Activated naive CD4-positive, alpha-beta T cell treated with anti-CD3 and anti-CD28 coated beads, Interleukin-2, amount 50 U/mL, for 72 hours (primary cell): ENCODE measurements around the gene ULK4. TPM values are rescaled to one million over a fixed set of nuclear protein-coding genes. Genes with fewer than 3 reads are reported as not detected.

ENCODE experiments used
- ATAC-seq, 2 donors: fragments of 150-1000 bp; cut with Tn5 transposase; 2 replicates each; pipeline ENCODE4 v1.10.0; 2021; ENCODE audit warnings: mild to moderate bottlenecking in 2 of 2, moderate library complexity in 2 of 2
- DNase-seq, 2 donors: peaks; one replicate each; pipeline ENCODE4 v3.0.0; 2021 to 2022; ENCODE audit warnings: low spot score in 2 of 2
- H3K27ac Mint-ChIP-seq, 2 donors: one replicate each; pipeline ENCODE4 v1.8.0; 2022; ENCODE audit warnings: mild to moderate bottlenecking in 2 of 2, mixed read lengths in 2 of 2
- H3K36me3 Mint-ChIP-seq, 2 donors: one replicate each; pipeline ENCODE4 v1.8.0; 2022; ENCODE audit warnings: mixed read lengths in 2 of 2
- H3K9me3 Mint-ChIP-seq, 2 donors: one replicate each; pipeline ENCODE4 v1.8.0; 2022; ENCODE audit warnings: mixed read lengths in 2 of 2
- total RNA-seq, 2 donors: library from RNA; stranded (reverse); gene quantifications; one replicate each; pipeline ENCODE4 v1.2.3, GENCODE V29; 2022

The ULK4 gene
- total RNA-seq, 2 donors from 2014 or later: 8.1 to 8.9 TPM

DNA sequence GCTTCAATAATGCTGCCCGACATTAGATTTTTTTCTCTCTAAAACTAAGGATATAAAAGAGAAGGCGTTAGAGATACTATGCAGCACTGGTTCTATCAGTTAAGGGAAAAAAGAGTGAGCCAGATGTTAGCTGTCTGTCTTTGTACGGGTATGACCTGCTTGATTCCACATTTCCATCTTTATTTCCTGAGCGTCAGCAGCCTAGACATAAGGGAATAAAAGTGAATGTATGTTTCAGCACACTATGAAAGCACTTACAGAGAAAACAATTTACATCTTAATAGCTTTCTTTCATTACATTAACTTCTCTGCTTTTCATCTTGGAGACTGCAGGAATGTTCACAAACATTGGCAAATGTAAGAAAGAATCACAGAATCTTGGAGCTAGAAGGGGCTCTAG lies 443.3 kb downstream of the ULK4 start:
- Mint-ChIP-seq H3K9me3 (peaks cover 4 to 11% of the 10 kb centered on the region in 2 donors), H3K27ac (no peak overlapping the region), H3K36me3 (peaks cover 8 to 12% of the 10 kb centered on the region in 2 donors)
- DNase-seq (no peak), ATAC-seq (no peak)

DNA sequence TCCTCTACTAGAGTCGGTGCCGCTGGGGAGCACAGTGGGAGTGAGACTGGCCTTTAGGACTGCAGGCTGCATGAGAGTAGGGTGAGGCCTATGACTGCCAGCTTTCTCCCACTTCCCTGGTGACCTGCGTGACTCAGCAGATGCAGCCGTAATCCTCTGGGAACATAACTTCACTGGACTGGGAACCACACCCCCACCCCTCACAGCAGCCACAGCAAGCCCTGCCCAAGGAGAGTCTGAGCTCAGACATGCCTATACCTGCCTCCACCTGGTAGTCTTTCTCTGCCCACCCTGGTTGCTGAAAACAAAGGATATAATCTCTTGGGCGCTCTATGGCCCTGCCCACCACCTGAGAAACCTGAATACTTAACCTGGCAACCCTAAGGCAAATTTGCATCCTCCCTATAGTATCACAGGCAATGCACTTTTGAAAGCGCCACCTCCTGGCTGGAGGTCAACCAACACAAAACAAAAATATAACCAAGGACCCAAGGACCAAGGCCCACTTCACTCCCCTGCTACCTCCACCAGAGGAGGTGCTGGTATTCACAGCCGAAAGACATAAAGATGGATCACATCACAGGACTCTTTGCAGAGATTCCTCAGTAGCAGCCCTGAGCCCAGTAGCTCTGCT lies 453.7 kb downstream of the ULK4 start:
- no peak for DNase-seq
- peaks cover 25 to 39% of the 10 kb centered on the region in 2 donors for H3K9me3 Mint-ChIP-seq
- peaks cover 45 to 52% of the 10 kb centered on the region in 2 donors for H3K36me3 Mint-ChIP-seq
- H3K27ac Mint-ChIP-seq: no peak overlapping the region
- ATAC-seq: no peak

DNA sequence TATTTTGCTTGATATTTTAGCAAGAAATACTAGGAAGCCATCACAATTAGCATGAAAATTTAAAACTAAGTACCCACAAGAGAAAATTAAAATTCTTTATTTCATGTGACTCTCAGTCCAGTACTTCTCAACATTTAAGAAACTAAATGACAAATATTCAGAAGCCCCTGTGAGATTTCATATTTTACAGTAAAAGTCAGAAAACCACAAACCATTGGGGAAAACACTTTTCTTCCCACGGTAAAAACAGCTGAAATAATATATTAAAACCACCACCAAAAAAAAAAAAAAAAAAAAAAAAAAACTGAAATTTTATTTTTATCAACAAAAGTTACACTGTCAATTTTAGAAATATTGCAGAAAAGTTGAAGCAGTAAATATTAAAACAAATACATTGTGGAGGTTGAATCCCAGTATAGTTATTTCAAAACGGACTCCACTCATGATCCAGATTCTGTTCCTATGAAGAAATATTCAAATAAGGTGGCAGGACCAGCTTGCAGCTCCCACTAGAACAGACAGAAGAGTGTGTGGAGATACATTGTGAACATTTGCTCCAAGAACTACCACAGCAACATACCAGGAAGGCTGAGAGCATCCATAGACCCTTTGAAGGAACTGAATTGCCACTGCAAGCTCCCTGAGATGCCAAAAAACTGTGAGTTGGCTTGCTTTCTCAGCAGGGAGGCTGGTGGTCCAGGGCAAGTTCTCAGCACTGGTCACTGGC lies 454.4 kb downstream of the ULK4 start:
- no peak for ATAC-seq
- no peak for DNase-seq
- Mint-ChIP-seq H3K36me3 (peaks cover 40 to 45% of the 10 kb centered on the region in 2 donors), H3K27ac (no peak overlapping the region), H3K9me3 (peaks cover 20 to 32% of the 10 kb centered on the region in 2 donors)

DNA sequence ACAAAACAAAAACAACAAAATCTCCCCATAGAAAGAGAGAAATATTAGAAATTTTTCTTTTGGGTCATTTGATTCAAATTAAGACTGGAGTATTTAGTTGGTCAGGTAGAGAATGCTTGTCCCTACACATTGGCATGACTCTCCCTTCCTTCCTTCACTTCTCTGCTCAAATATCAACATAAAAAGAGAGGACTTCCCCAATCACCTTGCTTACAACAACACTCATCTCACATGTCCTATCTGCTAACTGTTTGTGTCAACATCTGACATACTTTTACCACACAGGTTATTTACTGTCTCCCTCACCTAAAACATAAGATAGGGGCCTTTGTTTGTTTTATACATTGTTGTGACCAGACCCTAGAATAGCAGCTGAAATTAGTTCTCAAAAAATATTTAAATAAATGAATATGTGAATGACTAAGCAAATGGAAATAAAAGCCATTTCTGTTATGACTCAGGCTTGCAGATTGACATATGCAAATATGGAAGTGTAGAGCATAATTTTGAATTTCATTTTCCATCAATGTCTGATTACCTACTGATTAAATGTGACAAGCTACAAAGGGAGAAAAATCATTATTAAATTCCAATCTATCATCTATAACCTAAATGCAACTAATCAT lies 457.8 kb downstream of the ULK4 start:
- no peak for DNase-seq
- peaks cover 5 to 11% of the 10 kb centered on the region in 2 donors for H3K9me3 Mint-ChIP-seq
- peaks cover 11% of the 10 kb centered on the region in 2 donors for H3K36me3 Mint-ChIP-seq
- peak in 1 of 2 donors; percentile 34 for ATAC-seq
- no peak overlapping the region for H3K27ac Mint-ChIP-seq

DNA sequence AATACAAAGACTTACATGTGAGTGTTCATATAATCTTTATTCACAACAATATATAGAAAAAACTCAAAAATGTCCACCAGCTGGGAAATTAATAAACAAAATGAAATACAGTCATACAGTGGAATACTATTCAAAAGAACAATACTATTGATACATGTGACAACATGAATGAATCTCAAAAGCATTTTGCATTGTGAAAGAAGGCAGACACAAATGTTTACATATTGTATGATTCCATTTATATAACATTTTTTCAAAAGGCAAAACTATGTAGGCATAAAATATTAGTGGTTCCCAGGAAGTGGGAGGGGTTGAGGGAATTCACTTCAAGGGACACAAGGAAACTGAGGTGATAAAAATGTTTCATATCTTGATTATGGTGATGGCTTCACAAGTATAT lies 459.4 kb downstream of the ULK4 start:
- Mint-ChIP-seq H3K36me3 (no peaks in the 10 kb centered on the region), H3K9me3 (no peaks in the 10 kb centered on the region), H3K27ac (no peak overlapping the region)
- no peak for ATAC-seq
- no peak for DNase-seq

DNA sequence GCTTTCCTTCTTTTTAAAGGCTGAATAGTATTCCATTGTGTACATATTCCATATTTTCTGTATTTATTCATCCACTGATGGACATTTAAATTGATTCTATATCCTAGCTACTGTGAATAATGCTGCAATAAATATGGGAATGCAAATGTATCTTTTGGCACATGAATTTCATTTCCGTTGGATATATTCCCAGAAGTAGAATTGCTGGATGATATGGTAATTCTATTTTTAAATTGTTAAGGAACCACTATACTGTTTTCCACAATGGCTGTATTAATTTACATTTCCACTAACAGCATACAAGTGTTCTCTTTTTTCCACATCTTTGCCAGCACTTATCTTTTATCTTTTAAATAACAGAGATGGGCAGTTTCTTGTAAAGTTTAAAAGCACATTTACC lies 459.9 kb downstream of the ULK4 start:
- no peaks in the 10 kb centered on the region for H3K36me3 Mint-ChIP-seq
- no peak for DNase-seq
- no peak overlapping the region for H3K27ac Mint-ChIP-seq
- no peaks in the 10 kb centered on the region for H3K9me3 Mint-ChIP-seq
- no peak for ATAC-seq

DNA sequence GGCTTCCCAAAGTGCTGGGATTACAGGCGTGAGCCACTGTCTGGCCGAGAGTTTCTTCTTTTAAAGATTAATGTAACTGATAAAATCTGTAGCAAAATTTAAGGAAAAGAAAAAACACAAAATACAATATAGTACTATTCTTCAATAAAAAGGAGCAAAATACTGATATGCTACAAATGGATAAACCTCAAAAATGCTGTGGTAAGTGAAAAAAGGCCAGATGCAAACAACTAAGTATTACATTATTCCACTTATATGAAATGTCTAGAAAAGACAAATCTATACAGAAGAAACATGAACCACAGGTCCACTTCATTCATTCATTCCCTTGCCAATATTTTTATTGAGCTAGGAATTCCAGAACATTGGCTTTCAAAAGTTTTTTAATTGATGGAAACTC lies 463.1 kb downstream of the ULK4 start:
- no peaks in the 10 kb centered on the region for H3K36me3 Mint-ChIP-seq
- ATAC-seq: no peak
- no peak overlapping the region for H3K27ac Mint-ChIP-seq
- no peaks in the 10 kb centered on the region for H3K9me3 Mint-ChIP-seq
- no peak for DNase-seq

DNA sequence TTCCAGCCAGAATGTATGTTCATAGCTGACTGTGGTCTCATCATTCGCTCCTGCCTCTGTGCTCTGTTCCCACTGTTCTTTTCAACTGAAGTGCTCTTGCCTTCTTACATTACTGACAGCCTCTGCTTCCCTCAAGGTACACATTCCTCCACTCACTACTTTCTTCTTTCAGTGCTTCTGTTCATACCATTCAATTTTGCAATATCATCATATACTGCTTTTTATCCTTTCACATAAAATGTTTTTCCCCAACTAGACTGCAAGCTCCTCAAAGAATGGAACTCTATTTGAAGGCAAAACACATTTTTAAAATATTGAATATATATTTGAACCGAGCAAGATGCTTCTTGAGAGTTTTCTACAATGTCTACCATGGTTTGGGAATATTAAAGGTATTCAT lies 471.5 kb downstream of the ULK4 start:
- DNase-seq: no peak
- H3K9me3 Mint-ChIP-seq: no peaks in the 10 kb centered on the region
- no peaks in the 10 kb centered on the region for H3K36me3 Mint-ChIP-seq
- no peak for ATAC-seq
- no peak overlapping the region for H3K27ac Mint-ChIP-seq

DNA sequence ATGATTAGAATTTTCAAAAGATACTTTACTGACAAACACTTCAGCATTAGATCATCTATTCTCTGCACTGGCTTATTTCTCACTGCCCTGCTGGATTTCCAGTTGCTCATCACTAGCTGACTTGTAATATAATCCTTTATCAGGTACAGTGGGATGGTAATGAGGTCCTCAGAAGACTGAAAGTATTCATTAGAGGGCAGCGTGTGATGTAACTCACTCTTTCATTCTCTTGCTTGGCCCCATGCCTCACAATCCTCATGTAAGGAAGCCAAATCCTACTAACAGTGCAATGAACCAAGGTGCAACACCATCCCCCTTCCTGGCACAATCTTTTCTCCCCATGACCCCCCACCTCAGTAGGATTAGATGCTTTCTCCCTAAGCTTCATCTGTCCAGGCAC lies 472.7 kb downstream of the ULK4 start:
- no peaks in the 10 kb centered on the region for H3K36me3 Mint-ChIP-seq
- no peak overlapping the region for H3K27ac Mint-ChIP-seq
- DNase-seq (no peak), ATAC-seq (no peak)
- H3K9me3 Mint-ChIP-seq: no peaks in the 10 kb centered on the region

DNA sequence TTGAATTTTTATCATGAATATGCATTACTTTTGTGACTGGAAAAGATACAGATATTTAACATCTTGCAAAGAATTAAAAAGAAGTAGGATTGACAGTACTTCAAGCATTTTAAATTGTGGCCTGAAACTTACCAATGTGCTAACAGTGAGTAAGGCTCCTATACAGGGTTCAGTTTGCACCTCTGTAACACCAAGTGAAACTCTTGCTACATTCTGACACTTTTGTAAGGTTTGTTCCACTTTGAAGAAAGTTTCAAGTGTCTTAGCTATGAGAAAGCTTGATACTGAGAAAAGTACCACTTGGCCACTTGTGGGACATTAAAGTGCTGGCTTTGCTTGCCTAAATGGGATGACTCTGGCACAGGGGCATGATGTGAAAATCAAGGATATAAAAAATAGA lies 473.4 kb downstream of the ULK4 start:
- H3K36me3 Mint-ChIP-seq: no peaks in the 10 kb centered on the region

DNA sequence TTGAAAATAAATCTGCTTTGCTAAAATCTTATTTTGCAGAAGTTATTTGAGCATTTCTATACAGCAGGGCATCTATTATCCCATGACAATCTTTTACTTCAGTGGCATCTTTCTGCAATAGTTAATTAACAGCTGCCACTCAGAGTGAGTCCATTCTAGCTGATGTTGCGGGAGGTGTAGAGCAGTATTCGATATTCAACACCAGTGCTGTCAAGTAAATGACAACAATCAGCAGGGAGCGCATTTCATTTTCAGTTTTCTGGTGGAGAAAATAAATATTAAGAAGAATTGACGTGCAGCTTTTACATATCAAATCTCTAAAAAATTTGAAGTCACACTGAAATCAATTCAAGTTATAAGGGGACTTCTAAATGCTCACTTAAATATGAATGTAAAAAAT lies 476.4 kb downstream of the ULK4 start:
- H3K36me3 Mint-ChIP-seq: no peaks in the 10 kb centered on the region
- no peaks in the 10 kb centered on the region for H3K9me3 Mint-ChIP-seq
- no peak overlapping the region for H3K27ac Mint-ChIP-seq
- ATAC-seq (no peak), DNase-seq (no peak)

More for the DNA sequence above, 473.4 kb downstream of the ULK4 start:
- peak; percentile 59 to 75 for ATAC-seq
- DNase-seq: no peak
- Mint-ChIP-seq H3K27ac (no peak overlapping the region), H3K9me3 (no peaks in the 10 kb centered on the region)

DNA sequence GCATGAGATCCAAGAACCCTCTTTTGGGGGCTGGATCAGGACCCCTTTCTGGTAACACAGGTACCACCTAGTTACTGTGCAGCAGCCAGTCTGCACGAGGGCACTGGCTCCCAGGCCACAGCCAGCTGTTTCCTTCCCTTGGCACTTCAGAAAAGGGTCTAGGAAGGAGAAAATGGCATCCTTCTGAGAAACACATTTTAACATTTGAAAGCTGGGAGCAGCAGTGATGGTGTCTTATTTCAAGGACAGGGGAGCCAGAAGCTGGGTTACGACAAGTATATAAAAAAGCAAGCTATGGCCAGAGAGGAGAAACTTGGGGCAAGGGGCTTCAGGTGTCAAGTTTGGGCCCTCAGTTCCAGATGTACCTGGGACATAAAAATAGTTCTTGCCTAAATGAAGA lies 479.8 kb downstream of the ULK4 start:
- DNase-seq (no peak), ATAC-seq (no peak)
- no peak overlapping the region for H3K27ac Mint-ChIP-seq
- H3K36me3 Mint-ChIP-seq: no peaks in the 10 kb centered on the region
- peaks cover 0 to 4% of the 10 kb centered on the region in 2 donors for H3K9me3 Mint-ChIP-seq

DNA sequence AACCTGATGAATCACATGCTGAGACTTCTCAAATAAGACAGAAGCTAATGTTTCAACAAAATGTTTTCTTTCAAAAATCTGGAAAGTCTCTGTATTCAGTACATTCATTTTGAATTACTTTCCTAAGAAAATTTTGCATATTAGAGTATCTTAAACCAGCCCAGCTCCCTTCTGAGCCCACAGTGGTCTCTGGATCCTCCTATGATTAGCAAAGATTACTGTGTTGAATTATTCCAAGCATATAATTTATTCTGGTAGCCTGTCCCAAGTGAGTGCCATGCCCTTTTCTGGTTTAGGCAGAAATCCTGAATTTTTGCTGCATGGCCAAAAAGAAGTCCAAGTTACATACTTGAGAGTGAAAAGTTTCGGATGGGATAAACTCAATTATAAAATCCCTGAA lies 483.6 kb downstream of the ULK4 start:
- peaks cover 8% of the 10 kb centered on the region in 2 donors for H3K36me3 Mint-ChIP-seq
- no peak for DNase-seq
- ATAC-seq: no peak
- H3K27ac Mint-ChIP-seq: no peak overlapping the region
- H3K9me3 Mint-ChIP-seq: peaks cover 10 to 12% of the 10 kb centered on the region in 2 donors

DNA sequence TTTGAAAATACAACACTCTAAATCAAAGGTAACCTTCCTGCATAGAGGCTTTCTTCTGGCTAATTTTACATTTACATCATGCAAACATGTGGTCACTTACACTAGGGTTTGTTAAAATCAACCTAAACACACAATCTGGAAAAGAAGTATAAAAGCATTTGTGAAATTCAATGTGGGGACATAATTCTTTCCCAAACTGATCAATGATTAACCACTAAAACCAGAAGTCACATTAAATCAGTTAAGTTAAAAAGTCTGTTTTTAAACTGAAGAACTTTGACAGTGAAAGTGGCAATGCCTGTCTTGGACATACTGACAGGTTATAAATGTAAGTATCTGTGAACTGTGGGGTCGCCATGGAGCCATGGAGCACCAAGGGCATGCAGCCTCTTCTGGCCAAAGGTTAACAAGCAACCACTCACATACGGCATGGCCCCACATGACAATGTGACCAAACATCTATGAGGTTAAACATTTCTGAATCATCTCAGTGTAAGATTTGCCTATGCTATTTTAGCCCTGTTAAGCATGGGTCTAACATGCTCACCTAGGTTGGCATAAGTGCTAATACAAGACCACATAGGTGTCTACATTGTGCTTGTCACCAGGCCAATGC lies 484.4 kb downstream of the ULK4 start:
- Mint-ChIP-seq H3K27ac (no peak overlapping the region), H3K9me3 (peaks cover 10 to 12% of the 10 kb centered on the region in 2 donors), H3K36me3 (peaks cover 8 to 13% of the 10 kb centered on the region in 2 donors)
- DNase-seq: no peak
- no peak for ATAC-seq

DNA sequence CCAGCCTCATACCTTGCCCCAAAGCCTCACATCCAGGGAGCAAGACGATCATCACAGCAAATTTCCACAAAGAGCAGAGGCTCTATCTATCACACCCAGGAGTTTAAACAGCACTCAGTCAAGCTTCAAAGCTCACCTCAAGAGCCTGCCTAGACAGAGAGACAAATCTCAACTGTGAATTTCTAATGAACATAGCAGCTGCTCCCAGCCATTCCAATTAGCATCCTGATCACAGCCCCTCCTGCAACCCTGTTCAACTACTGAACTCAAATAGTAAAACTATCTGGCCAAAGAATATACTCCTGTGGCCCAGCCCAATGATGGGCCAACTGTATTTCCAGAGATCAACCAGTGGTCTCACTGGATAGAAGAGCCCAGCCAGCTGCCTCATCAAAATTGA lies 492.8 kb downstream of the ULK4 start:
- ATAC-seq: no peak
- no peak for DNase-seq
- peaks cover 32 to 41% of the 10 kb centered on the region in 2 donors for H3K9me3 Mint-ChIP-seq
- peak overlapping the region in 1 of 2 donors; percentile 51 for H3K27ac Mint-ChIP-seq
- peaks cover 26 to 34% of the 10 kb centered on the region in 2 donors for H3K36me3 Mint-ChIP-seq

DNA sequence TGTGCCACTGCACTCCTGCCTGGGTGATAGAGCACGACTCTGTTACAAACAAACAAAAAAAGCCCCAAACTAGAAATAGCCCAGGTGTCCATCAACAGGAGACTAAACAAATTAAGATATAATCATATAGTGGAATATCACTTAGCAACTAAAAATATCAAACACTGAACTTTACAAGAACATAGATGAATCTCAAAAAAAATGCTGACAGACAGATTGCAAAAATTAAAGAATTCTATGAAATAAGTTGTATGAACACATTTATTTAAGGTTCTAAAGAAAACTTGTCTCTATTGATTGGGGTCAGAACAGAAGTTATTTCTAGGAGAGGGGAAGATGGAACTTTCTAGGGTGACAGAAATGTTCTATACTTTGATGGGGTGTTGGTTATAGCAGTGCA lies 494.4 kb downstream of the ULK4 start:
- H3K27ac Mint-ChIP-seq: no peak overlapping the region
- H3K9me3 Mint-ChIP-seq: peaks cover 28 to 37% of the 10 kb centered on the region in 2 donors
- H3K36me3 Mint-ChIP-seq: peaks cover 17 to 31% of the 10 kb centered on the region in 2 donors
- ATAC-seq (no peak), DNase-seq (no peak)

DNA sequence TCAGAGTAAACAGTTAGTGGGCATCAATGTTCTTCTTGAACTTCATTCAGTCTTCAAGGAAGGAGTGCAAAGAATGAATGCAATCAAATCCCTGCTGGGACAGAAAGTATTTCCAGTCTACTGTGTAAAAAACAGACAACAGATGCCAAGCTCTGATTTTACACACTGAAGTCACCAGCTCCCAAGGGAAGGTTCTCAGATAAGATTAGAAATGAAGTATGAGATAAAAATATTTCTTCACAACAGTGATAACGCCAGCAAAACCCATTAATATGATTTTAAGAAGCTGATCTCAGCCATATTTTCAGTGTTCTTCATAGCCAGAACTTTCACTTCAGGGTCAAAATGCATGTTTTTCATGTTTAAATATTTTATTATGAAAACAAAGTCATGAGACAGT lies 497.0 kb downstream of the ULK4 start:
- Mint-ChIP-seq H3K27ac (no peak overlapping the region), H3K9me3 (peaks cover 11 to 18% of the 10 kb centered on the region in 2 donors), H3K36me3 (peaks cover 12 to 13% of the 10 kb centered on the region in 2 donors)
- ATAC-seq: no peak
- no peak for DNase-seq
